Keratinocyte (primary cell): ENCODE data around the gene MIER3.

Experiments used
- EZH2 ChIP-seq: IDR thresholded peaks from one replicate; pipeline ENCODE4 v1.6.1; 2012; ENCODE audit warnings: inconsistent platforms, mild to moderate bottlenecking, low read length, moderate library complexity
- TF ChIP-seq, protein P1 (sequence below), 3 experiments: IDR thresholded peaks in 1 of 3; conservative IDR thresholded peaks in 1 of 3; optimal IDR thresholded peaks in 1 of 3; 2 replicates in 2 of 3; 3 replicates in 1 of 3; pipeline versions ENCODE3 to v1.5.1; 2011; ENCODE audit warnings: low read length in 3 of 3, mild to moderate bottlenecking in 3 of 3, moderate library complexity in 2 of 3, control low read depth in 1 of 3, inconsistent platforms in 1 of 3; ENCODE audit not compliant: insufficient read depth in 2 of 3; ENCODE audit errors: extremely low read depth in 1 of 3

DNA sequence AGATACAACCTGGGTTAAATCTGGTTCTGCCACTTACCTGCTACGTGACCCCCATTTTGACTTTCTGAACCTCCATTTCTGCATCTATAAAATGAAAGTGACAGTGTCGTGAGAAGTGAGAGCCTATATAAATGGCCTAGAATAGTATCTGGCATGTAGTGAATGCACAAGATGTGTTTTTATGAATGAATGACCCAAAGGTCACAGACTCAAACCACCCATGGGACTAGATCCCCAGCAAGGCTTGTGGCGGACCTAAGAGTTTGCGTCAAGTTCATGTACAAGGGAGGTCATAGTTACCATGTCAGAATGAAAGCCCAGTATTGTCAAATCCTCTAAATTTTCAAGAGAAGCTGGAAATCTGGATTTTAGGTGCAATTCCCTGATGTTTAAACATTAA is 53.7 kb downstream of the MIER3 start:
- TF ChIP-seq, protein P1, sequence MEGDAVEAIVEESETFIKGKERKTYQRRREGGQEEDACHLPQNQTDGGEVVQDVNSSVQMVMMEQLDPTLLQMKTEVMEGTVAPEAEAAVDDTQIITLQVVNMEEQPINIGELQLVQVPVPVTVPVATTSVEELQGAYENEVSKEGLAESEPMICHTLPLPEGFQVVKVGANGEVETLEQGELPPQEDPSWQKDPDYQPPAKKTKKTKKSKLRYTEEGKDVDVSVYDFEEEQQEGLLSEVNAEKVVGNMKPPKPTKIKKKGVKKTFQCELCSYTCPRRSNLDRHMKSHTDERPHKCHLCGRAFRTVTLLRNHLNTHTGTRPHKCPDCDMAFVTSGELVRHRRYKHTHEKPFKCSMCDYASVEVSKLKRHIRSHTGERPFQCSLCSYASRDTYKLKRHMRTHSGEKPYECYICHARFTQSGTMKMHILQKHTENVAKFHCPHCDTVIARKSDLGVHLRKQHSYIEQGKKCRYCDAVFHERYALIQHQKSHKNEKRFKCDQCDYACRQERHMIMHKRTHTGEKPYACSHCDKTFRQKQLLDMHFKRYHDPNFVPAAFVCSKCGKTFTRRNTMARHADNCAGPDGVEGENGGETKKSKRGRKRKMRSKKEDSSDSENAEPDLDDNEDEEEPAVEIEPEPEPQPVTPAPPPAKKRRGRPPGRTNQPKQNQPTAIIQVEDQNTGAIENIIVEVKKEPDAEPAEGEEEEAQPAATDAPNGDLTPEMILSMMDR (optimal IDR thresholded peaks at IDR 0.05 in 1 of 3, IDR thresholded peaks at IDR 0.05 in 1 of 3, conservative IDR thresholded peaks at IDR 0.05 in 1 of 3; ENCODE audit: extremely low read depth in 1 of 3, insufficient read depth in 2 of 3, low read length in 3 of 3) = no peak
- TF ChIP-seq EZH2 = no peak
